Upper lobe of right lung (tissue), 1 donor: ENCODE results near the gene TADA1. TPM values are rescaled to one million over a fixed set of nuclear protein-coding genes. Genes with fewer than 3 reads are reported as not detected.

Source experiments
- ATAC-seq: fragments of 200-7000 bp; cut with Tn5 transposase; one replicate; pipeline ENCODE4 v1.9.1; 2020; ENCODE audit warnings: mild to moderate bottlenecking, moderate library complexity
- DNase-seq: peaks from one replicate; pipeline ENCODE4 v3.0.0-alpha.2; 2020
- H3K27ac ChIP-seq: fragments of 200-600 bp; one replicate; pipeline ENCODE4 v1.8.0; 2022
- H3K27me3 ChIP-seq: fragments of 200-600 bp; one replicate; pipeline ENCODE4 v1.8.0; 2022; ENCODE audit warnings: mild to moderate bottlenecking
- H3K36me3 ChIP-seq: fragments of 200-600 bp; one replicate; pipeline ENCODE4 v1.8.0; 2022
- H3K4me1 ChIP-seq: fragments of 200-600 bp; one replicate; pipeline ENCODE4 v1.8.0; 2022
- H3K4me3 ChIP-seq: fragments of 200-600 bp; one replicate; pipeline ENCODE4 v1.8.0; 2022; ENCODE audit warnings: mild to moderate bottlenecking
- H3K9me3 ChIP-seq: fragments of 200-600 bp; one replicate; pipeline ENCODE4 v1.8.0; 2022
- intact Hi-C: fragments of 100-400 bp; cut with DNase I; formaldehyde crosslinking; loops from one replicate; pipeline ENCODE4 v1.11.0; 2022
- total RNA-seq: library from RNA; stranded (reverse); fragmentation: NEBNext Ultra II Directional; extraction: Animal tissue kit (Norgen Biotek cat#: 25700); gene quantifications from one replicate; pipeline ENCODE4 v1.2.1, GENCODE V29; 2021
- TF ChIP-seq, protein P1 (sequence below): fragments of 200-600 bp; IDR thresholded peaks from one replicate; pipeline ENCODE4 v1.8.0; 2022; ENCODE audit warnings: antibody characterized with exemption
- donor health status: DM: no; HTN: yes; CAD: no; lungs with severe emphysema.

TADA1 gene
- total RNA-seq, 1 donor from 2014 or later, result 9.5 TPM

GRCh38 chr1:166814611-166815010, 61.5 kb downstream of the TADA1 start:
- TF ChIP-seq, protein P1, sequence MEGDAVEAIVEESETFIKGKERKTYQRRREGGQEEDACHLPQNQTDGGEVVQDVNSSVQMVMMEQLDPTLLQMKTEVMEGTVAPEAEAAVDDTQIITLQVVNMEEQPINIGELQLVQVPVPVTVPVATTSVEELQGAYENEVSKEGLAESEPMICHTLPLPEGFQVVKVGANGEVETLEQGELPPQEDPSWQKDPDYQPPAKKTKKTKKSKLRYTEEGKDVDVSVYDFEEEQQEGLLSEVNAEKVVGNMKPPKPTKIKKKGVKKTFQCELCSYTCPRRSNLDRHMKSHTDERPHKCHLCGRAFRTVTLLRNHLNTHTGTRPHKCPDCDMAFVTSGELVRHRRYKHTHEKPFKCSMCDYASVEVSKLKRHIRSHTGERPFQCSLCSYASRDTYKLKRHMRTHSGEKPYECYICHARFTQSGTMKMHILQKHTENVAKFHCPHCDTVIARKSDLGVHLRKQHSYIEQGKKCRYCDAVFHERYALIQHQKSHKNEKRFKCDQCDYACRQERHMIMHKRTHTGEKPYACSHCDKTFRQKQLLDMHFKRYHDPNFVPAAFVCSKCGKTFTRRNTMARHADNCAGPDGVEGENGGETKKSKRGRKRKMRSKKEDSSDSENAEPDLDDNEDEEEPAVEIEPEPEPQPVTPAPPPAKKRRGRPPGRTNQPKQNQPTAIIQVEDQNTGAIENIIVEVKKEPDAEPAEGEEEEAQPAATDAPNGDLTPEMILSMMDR, result no peak
- H3K4me3 ChIP-seq, result no peak overlapping the region
- H3K9me3 ChIP-seq, result no peaks in the 10 kb centered on the region
- intact Hi-C loops, result no loop called here
- peak; percentile 96 for ATAC-seq
- peaks cover 8% of the 10 kb centered on the region for H3K4me1 ChIP-seq
- no peak for DNase-seq
- no peaks in the 10 kb centered on the region for H3K27me3 ChIP-seq
- no peak overlapping the region for H3K27ac ChIP-seq
- no peaks in the 10 kb centered on the region for H3K36me3 ChIP-seq

GRCh38 chr1:166813508-166814223, 62.4 kb downstream of the TADA1 start:
- Histone ChIP-seq H3K27me3 (no peaks in the 10 kb centered on the region), H3K9me3 (no peaks in the 10 kb centered on the region), H3K4me3 (no peak overlapping the region), H3K36me3 (no peaks in the 10 kb centered on the region), H3K4me1 (peaks cover 8% of the 10 kb centered on the region), H3K27ac (no peak overlapping the region)
- no peak for DNase-seq
- intact Hi-C loops, result no loop called here
- TF ChIP-seq, protein P1, result no peak
- peak; percentile 22 for ATAC-seq

GRCh38 chr1:166811691-166812090, 64.4 kb downstream of the TADA1 start:
- ATAC-seq (no peak), DNase-seq (no peak)
- Histone ChIP-seq H3K36me3 (no peaks in the 10 kb centered on the region), H3K27me3 (no peaks in the 10 kb centered on the region), H3K4me3 (no peak overlapping the region), H3K27ac (no peak overlapping the region), H3K9me3 (no peaks in the 10 kb centered on the region), H3K4me1 (peaks cover 8% of the 10 kb centered on the region)
- TF ChIP-seq, protein P1, result no peak
- intact Hi-C loops, result no loop called here

GRCh38 chr1:166808952-166809351, 67.1 kb downstream of the TADA1 start:
- ATAC-seq, result no peak
- DNase-seq, result no peak
- no peaks in the 10 kb centered on the region for H3K9me3 ChIP-seq
- peaks cover 3% of the 10 kb centered on the region for H3K4me1 ChIP-seq
- intact Hi-C loops, result no loop called here
- no peak overlapping the region for H3K4me3 ChIP-seq
- no peak overlapping the region for H3K27ac ChIP-seq
- H3K27me3 ChIP-seq, result no peaks in the 10 kb centered on the region
- no peaks in the 10 kb centered on the region for H3K36me3 ChIP-seq
- TF ChIP-seq, protein P1, result no peak

Other genes starting within 250 kb of the TADA1 start
- gene POGK, start 36.8 kb downstream of the TADA1 start, total RNA-seq, result 68.6 TPM
- 0.98 TPM for gene ILDR2, start 99.3 kb upstream of the TADA1 start, total RNA-seq
- not detected for gene MAEL, start 113.0 kb upstream of the TADA1 start, total RNA-seq
- 0.90 TPM for gene GPA33, start 214.1 kb upstream of the TADA1 start, total RNA-seq
- 0.17 TPM for gene STYXL2, start 217.8 kb upstream of the TADA1 start, total RNA-seq